ENCODE measurements around the gene TK2. TPM values are rescaled to one million over a fixed set of nuclear protein-coding genes. Genes with fewer than 3 reads are reported as not detected.
A peak's percentile ranks its signal among the peaks of the same experiment; 100 is the strongest.

The TK2 gene
- total RNA-seq, 1 experiment from 2014 or later: 16.0 TPM

DNA sequence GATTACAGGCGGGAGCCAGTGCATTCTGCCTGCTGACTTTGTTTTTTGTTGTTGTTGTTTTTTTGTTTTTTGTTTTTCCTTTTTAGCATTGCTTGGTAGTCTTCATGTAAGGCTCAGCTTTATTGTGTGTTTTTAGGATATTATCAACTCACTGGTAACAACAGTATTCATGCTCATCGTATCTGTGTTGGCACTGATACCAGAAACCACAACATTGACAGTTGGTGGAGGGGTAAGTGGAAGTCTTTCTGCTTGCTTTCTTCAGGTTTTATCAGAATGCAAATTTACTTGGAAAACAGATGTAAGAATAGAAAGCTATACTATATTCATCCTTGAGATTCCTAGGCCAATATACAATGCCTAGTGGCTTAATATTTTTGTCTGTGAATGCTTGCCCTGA, 13.1 kb upstream of the TK2 start:
- H3K27me3 ChIP-seq: no peaks in the 10 kb centered on the region
- H3K9me3 ChIP-seq (replicated peaks): no peaks in the 10 kb centered on the region
- no peaks in the 10 kb centered on the region for H3K4me1 ChIP-seq
- peaks cover 76% of the 10 kb centered on the region for H3K36me3 ChIP-seq
- no peak overlapping the region for H3K27ac ChIP-seq
- no peak overlapping the region for H3K4me3 ChIP-seq
- no peak for DNase-seq

- H3K4me3 ChIP-seq: no peak overlapping the region
- peaks cover 74% of the 10 kb centered on the region for H3K36me3 ChIP-seq
- H3K27ac ChIP-seq: no peak overlapping the region
- H3K9me3 ChIP-seq (replicated peaks): no peaks in the 10 kb centered on the region
- DNase-seq: no peak
- no peaks in the 10 kb centered on the region for H3K4me1 ChIP-seq
- H3K27me3 ChIP-seq: no peaks in the 10 kb centered on the region
These were observed 12.5 kb upstream of the TK2 start for GRCh38 chr16:66562409-66562808.

DNA sequence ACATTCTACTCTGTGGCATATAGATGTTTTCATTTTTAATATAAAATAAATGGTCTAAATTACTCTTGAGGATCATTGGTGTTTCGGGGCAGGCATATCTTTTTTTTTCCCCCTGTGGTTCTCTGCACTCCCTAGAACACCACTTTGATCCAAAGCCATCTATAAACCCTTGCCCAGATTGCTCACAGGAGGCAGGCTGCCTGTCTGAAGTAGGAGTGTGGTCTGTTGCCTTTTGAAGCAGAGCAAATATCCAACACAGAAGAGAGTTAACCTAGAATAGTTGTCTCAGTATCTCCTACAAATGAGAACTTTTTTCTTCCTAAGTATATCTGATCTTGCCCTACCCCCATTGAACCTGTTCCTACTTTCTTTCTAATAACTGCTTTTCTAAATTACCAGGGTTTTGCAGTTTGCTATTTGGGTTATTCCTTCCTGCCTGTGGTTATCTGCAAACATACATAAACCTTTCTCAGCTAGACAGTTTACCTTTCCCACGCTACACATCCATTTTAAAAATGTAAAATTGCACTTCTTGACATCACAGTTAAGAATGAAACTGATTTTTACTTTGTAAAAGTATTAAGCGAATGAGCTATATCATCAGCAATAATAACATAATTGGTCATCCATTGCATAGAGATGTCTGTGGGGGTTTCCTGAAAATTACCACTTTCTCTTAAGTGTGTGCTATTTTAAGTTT, 11.6 kb upstream of the TK2 start:
- H3K36me3 ChIP-seq: peaks cover 72% of the 10 kb centered on the region
- DNase-seq: no peak

GRCh38 chr16:66560107-66560506, 10.2 kb upstream of the TK2 start:
- Histone ChIP-seq H3K27me3 (no peaks in the 10 kb centered on the region), H3K36me3 (peaks cover 61% of the 10 kb centered on the region), H3K4me1 (no peaks in the 10 kb centered on the region), H3K4me3 (no peak overlapping the region), H3K27ac (no peak overlapping the region), H3K9me3 (replicated peaks) (no peaks in the 10 kb centered on the region)
- DNase-seq: no peak

More for the DNA sequence above, 11.6 kb upstream of the TK2 start:
- no peak overlapping the region for H3K27ac ChIP-seq
- no peaks in the 10 kb centered on the region for H3K27me3 ChIP-seq
- no peaks in the 10 kb centered on the region for H3K9me3 ChIP-seq (replicated peaks)
- no peaks in the 10 kb centered on the region for H3K4me1 ChIP-seq
- H3K4me3 ChIP-seq: no peak overlapping the region

- H3K9me3 ChIP-seq (replicated peaks): no peaks in the 10 kb centered on the region
- H3K36me3 ChIP-seq: peaks cover 22% of the 10 kb centered on the region
- no peak for DNase-seq
- H3K27me3 ChIP-seq: no peaks in the 10 kb centered on the region
- no peak overlapping the region for H3K4me3 ChIP-seq
- H3K4me1 ChIP-seq: peaks cover 9% of the 10 kb centered on the region
- H3K27ac ChIP-seq: no peak overlapping the region
These were observed 4.6 kb upstream of the TK2 start for GRCh38 chr16:66554495-66554894.

DNA sequence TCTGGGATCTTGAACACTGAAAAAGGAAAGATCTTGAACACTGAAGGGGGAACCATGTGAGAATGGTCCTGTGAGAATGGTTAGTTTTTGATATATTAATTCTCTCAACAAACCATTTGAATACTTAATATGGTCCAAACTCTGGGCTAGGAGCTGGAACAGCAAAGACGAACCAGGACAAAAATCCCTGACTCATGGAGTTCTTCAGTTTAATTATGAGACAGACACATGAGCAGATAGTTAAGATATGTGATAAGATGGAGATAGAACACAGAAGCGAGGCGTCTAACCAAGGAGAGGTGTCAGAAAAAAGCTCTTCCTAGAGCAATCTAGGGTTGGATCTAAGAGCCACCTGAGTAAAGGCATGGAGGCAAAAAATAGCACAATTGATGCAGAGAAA, 4.1 kb upstream of the TK2 start:
- H3K27ac ChIP-seq: no peak overlapping the region
- DNase-seq: no peak
- H3K9me3 ChIP-seq (replicated peaks): no peaks in the 10 kb centered on the region
- peaks cover 19% of the 10 kb centered on the region; the same call in 1 of the 2 replicates for H3K36me3 ChIP-seq
- H3K4me3 ChIP-seq: no peak overlapping the region
- H3K27me3 ChIP-seq: no peaks in the 10 kb centered on the region
- H3K4me1 ChIP-seq: peaks cover 10% of the 10 kb centered on the region

GRCh38 chr16:66553223-66553622, 3.3 kb upstream of the TK2 start:
- Histone ChIP-seq H3K9me3 (replicated peaks) (no peaks in the 10 kb centered on the region), H3K4me3 (peak overlapping the region; percentile 57), H3K27me3 (no peaks in the 10 kb centered on the region), H3K27ac (no peak overlapping the region), H3K4me1 (peaks cover 11% of the 10 kb centered on the region), H3K36me3 (peaks cover 15% of the 10 kb centered on the region; the same call in 1 of the 2 replicates)
- DNase-seq: no peak

- Histone ChIP-seq H3K4me3 (peak within 1 kb of the TSS; percentile 57), H3K27ac (peak within 1 kb of the TSS; percentile 59), H3K4me1 (peaks cover 11% of the 10 kb centered on the region), H3K36me3 (peaks cover 10% of the 10 kb centered on the region; the same call in 1 of the 2 replicates), H3K27me3 (no peaks in the 10 kb centered on the region), H3K9me3 (replicated peaks) (no peaks in the 10 kb centered on the region)
- DNase-seq: peak; percentile 92 to 96
These were observed 2.6 kb upstream of the TK2 start, which contains the start of gene CKLF for GRCh38 chr16:66552286-66553177. CKLF (plus strand) TSS chr16:66552576; CDS start chr16:66552716, 140 bp downstream.

- H3K27me3 ChIP-seq: no peaks in the 10 kb centered on the region
- H3K27ac ChIP-seq: peak overlapping the region; percentile 59
- H3K4me1 ChIP-seq: peaks cover 11% of the 10 kb centered on the region
- no peaks in the 10 kb centered on the region for H3K9me3 ChIP-seq (replicated peaks)
- H3K36me3 ChIP-seq: peaks cover 4% of the 10 kb centered on the region; the same call in 1 of the 2 replicates
- DNase-seq: peak in 1 of 2 experiments; percentile 27
- H3K4me3 ChIP-seq: peak overlapping the region; percentile 57
These were observed 1.9 kb upstream of the TK2 start for GRCh38 chr16:66551788-66552285.

DNA sequence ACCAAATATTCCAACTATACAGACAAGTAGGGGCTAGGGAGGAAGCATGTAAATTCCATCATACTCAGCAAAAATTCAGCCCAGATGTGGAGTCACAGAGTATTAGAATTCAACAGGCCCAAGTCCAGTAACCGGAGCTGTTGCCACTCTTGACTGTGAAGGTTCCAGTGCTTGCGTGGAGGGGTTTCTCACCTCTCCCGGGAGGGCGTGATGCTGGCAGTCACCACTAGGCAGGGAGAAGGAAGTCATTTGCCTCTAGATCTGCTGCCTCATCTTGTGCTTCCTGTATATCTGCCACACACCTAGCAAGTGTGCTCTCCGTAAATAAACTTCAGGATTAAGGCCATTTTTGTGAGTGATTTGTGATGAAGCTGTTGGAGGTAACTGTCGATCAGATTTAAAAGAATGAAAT, 1.4 kb upstream of the TK2 start:
- DNase-seq: peak; percentile 74 to 78
- H3K9me3 ChIP-seq (replicated peaks): no peaks in the 10 kb centered on the region
- H3K27ac ChIP-seq: no peak overlapping the region; the same call in 1 of the 2 replicates
- H3K27me3 ChIP-seq: no peaks in the 10 kb centered on the region
- peaks cover 1% of the 10 kb centered on the region; the same call in 1 of the 2 replicates for H3K36me3 ChIP-seq
- peak overlapping the region; percentile 57; the same call in 1 of the 2 replicates for H3K4me3 ChIP-seq
- peaks cover 11% of the 10 kb centered on the region for H3K4me1 ChIP-seq

DNA sequence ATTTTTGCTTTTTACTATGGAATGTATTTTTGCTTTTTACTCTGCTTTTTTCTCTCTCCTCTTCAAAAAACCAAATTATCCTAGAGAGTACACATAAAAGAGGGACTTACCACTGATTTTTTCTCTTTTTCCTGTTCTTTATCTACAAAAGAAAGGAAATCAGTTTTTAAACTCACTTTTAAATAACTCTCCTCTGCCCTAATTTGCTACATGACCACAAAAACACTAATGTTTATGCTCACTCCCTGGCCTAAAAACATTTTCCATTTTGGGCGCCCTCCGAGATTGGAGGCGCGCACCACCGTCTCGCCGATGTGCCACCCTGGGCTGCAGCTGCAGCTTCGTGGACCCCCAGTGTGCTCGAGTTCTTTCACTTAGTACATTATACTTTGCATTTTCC, 1.1 kb downstream of the TK2 start:
- peak overlapping the region; percentile 72 for H3K4me3 ChIP-seq
- no peak for DNase-seq
- H3K36me3 ChIP-seq: no peaks in the 10 kb centered on the region
- H3K4me1 ChIP-seq: peaks cover 11% of the 10 kb centered on the region
- no peaks in the 10 kb centered on the region for H3K27me3 ChIP-seq
- no peak overlapping the region; the same call in 1 of the 2 replicates for H3K27ac ChIP-seq
- H3K9me3 ChIP-seq (replicated peaks): no peaks in the 10 kb centered on the region

DNA sequence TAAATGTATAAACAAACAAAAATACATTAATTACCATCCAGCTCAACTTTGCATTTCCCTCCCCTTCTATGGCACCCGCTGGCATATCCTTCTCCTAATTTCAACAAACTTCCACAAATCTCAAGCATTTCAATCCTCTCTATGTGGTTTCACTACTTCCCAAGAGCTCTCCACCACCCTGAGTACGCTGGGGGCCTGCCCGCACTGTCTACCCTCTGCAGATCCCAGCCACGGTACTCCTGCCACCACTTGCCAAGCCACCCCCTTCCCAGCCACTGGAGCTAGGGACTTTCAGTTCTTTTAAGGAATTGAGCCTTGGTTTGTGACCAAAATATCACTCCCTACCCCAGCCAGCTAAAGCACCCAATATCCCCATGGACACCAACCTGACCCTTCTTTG, 1.9 kb downstream of the TK2 start:
- Histone ChIP-seq H3K4me1 (peaks cover 7% of the 10 kb centered on the region; the same call in 1 of the 2 replicates), H3K4me3 (no peak overlapping the region), H3K9me3 (replicated peaks) (no peaks in the 10 kb centered on the region), H3K36me3 (no peaks in the 10 kb centered on the region), H3K27me3 (no peaks in the 10 kb centered on the region), H3K27ac (no peak overlapping the region)
- DNase-seq: no peak

DNA sequence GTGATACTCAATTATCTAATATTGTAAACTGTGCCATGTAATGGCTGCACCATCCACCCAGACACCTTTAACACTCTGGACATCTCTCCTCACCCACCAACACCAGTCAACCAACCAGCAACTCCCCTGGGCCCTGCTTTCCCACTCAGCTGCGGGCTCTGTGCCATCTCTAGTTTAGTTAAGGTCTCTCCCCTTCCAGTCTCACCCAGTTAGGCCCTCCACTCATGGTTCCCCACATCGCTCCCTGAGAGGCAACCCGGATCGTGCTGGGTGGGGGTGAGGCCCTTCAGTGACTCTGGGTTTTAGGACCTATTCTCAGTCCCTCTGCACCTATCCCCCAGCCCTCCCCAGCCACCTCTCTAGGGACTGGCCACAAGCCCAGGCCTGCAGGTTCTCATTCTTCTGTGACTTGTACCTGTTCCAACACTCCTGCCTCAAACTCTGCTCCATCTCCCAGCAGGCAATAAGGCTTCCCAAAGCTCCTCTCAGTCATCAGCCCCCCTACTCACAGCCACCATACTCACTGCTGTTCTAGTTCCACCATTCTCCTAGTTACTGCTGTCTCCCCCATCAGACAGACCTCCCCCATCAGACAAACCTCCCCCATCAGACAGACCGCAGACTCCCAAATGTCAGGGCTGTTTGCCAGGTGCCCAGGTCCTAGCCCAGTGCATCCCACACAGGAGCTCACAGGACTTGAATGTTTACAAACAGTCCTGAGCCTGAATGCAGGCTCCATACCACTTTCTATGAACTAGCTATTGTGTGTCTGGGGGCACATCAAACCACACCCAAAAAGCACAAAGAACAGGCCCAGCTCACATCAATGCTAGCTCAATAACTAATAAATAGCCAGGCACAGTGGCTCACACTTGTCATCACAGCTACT, 2.6 kb downstream of the TK2 start:
- no peak for DNase-seq
- Histone ChIP-seq H3K27me3 (no peaks in the 10 kb centered on the region), H3K9me3 (replicated peaks) (no peaks in the 10 kb centered on the region), H3K27ac (no peak overlapping the region), H3K4me3 (no peak overlapping the region), H3K4me1 (peaks cover 9% of the 10 kb centered on the region), H3K36me3 (no peaks in the 10 kb centered on the region)
